Measurements from ENCODE around the gene COL18A1.
"Not testable (repeated sequence)": the region's sequence is repeated elsewhere in the genome, so short reads cannot be mapped to it uniquely, and the experiment has no call there.

The COL18A1 gene

DNA sequence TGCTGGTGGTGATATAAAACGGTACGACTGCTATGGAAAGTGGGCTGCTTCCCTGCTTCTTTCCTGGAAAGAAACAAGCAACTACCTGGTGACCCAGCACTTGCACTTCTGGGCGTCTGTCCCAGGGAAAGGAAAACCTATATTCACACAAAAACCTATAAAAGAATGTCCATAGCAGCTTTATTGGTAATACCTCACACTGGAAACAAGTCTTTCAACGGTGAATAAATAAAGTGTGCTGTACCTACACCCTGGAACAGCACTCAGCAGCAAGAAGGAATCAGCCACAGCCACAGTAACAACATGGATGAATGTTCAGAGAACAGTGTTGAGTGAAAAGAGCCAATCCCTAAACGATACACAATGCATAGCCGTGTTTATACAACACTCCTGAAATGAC lies 117.4 kb downstream of the COL18A1 start:
- DNase-seq (ENCODE audit: low spot score): no peak

DNA sequence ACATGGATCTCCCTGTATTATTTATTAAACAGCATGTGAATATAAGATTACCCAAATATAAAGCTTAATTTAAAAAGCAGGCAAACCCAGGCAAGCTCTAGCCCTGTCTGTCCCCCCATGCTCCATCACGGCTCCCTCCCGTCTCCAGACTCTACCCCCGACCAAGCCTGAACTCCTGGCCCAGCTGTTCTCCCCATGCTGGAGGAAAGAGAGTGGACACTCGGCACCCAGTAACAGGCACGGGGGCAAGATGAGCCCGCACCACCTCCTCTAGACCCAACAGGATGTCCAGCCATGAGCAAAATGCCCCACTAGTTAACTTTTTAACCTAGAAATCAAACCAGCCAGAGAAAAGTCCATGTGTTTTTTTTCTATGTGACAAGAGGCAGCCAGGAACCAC lies 118.0 kb downstream of the COL18A1 start:
- DNase-seq (ENCODE audit: low spot score): no peak

DNA sequence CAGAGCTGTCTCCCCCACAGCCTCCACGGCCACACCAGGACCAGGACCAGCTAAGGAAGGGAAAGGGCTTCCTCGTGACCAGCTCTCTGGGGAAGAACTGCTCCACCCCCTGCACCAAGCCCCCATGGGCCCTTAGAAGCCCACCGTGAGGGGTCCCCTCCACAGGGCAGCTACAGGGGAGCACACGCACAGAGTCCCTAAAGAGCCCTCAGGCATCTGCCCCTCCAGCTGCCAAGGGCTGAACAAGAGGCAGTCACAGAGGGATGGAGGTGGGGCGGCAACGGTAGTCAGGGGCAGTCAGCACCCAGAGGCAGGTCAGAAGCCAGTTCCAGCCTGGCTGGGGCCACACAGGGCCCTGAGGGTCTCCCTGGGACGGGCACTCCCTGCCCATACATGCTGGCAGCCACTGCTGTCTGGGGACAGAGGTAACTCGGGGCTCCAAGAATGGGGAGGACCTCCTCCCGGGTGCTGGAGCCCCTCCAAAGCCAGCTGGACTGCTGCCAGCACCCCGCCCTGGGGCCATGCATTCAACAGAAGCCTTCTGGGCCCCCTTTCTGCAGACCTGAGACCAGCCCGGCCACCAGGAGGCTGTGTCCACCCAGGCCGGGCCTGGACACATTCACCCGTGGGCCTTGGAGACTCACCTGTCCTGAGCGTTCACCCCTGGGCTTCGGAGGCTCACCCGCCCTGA lies 118.6 kb downstream of the COL18A1 start:
- DNase-seq (ENCODE audit: low spot score): no peak

DNA sequence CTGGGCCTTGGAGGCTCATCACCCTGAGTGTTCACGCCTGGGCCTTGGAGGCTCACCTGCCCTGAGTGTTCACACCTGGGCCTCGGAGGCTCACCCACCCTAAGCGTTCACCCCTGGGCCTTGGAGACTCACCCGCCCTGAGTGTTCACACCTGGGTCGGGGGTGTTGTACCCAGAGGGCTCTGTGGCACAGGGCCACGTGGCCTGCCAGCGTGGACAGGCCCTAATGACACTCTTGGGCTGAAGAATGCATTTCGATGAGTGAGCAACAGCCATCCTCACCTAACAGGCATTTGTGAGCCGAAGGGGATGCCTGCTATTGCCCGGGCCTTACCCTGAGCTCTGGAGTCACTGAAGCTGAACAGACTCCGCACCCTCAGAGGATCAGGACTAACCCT lies 119.8 kb downstream of the COL18A1 start:
- DNase-seq (ENCODE audit: low spot score): no peak

DNA sequence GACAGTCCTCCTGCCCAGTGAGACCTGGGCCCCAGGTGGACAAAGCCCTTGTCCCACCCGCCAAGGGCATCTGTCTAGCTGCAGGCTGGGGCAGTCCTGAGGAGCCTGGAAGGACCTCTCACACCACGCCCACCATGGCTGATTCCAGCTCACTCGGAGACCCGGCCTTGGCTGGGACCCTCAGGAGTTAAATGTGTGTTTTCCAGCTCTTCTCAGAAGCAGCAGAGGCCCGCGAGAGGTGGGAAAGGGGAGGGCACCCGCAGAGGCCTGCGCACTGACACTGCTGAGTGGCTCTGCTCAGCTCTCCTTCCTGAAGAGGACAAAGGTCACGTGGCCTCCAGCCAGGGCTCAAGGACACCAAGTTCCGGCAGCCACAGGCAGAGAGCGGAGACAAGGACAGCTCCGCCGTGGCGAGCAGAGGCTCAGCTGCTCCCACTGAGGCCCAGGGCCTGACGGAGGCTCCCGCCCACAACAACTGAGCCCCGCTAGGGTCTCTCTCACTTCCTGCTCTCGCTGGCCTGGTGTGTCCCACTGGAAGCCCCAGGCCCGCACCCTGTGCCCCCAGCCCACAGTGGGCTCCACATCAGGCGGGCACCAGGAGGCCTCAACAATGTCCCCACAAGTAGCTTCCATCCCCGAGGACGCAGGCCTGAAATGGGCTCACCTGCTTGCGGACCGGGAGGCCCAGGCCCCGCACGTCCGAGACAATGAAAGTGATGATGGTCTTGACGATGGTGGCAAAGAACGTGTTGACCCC lies 120.4 kb downstream of the COL18A1 start:
- no peak for DNase-seq (ENCODE audit: low spot score)

DNA sequence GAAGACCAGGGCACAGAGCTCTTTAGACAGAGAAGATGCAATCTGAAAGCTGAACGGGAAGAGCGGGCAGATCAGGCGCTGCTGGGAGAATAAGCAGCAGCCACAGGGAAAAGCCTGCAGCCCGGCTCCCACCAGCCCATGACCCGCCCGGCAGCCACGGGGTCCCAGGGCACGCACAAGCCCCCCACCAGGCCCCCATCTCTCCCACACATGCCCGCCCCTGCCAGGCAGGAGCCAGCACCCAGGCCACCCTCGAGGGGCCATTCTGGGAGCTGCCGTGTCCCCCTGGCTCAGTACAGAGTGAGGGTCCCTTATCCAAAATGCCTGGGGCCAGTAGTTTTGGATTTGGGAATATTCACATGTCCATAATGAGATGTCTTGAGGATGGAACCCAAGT lies 120.9 kb downstream of the COL18A1 start:
- no peak for DNase-seq (ENCODE audit: low spot score)

DNA sequence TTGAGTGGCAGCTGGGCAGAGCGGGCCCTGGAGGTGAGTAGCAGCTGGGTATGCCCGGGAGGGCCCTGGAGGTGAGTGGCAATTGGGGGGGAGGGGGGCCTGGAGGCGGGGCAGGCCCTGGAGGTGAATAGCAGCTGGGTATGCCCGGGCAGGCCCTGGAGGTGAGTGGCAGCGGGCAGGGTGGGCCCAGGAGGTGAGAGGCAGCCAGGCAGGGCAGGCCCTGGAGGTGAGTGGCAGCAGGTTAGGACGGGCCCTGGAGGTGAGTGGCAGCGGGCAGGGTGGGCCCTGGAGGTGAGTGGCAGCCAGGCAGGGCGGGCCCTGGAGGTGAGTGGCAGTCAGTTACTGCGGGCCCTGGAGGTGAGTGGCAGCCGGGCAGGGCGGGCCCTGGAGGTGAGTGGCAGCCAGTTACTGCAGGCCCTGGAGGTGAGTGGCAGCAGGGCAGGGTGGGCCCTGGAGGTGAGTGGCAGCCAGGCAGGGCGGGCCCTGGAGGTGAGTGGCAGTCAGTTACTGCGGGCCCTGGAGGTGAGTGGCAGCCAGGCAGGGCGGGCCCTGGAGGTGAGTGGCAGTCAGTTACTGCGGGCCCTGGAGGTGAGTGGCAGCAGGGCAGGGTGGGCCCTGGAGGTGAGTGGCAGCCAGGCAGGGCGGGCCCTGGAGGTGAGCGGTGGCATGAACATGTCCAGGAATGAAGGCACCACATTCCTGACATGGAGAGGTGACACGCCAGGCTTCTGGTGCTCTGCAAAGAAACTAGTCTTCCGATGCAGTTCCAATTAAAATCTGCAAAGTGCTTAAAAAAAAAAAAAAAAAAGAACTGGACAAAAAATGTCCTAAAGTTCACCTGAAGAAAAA lies 122.4 kb downstream of the COL18A1 start:
- DNase-seq (ENCODE audit: low spot score): not testable (repeated sequence)

DNA sequence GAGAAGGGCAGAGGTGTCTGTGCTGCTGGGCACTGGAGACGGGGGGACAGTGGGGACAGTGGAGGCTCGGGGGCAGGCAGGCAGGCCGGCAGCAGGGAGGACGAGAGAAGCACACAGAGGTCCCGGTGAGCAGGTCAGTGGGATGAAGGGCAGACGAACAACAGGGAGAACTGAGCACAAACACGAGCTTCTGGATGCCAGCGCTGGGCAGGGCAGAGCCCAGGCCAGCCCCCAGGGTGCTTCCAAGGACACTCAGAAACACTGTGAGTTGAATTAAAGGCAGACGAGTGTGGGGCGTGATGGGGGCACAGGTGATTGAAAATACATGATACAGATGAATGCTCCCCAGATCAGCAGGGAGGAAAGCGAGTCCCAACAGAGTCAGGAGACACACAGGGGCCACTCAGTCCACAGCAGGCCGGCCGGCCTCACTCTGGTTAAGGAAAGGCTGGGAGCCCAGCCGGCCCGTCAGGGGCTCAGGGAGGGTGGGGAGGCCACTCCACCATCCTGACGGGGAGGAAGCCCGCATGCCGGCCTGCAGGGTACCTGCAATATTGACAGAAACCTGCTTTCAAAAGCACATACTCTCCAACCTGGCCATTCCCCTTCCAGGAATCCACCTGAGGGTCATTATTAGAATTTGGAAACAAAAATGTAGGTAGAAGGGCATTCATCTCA lies 123.2 kb downstream of the COL18A1 start:
- no peak for DNase-seq (ENCODE audit: low spot score)

DNA sequence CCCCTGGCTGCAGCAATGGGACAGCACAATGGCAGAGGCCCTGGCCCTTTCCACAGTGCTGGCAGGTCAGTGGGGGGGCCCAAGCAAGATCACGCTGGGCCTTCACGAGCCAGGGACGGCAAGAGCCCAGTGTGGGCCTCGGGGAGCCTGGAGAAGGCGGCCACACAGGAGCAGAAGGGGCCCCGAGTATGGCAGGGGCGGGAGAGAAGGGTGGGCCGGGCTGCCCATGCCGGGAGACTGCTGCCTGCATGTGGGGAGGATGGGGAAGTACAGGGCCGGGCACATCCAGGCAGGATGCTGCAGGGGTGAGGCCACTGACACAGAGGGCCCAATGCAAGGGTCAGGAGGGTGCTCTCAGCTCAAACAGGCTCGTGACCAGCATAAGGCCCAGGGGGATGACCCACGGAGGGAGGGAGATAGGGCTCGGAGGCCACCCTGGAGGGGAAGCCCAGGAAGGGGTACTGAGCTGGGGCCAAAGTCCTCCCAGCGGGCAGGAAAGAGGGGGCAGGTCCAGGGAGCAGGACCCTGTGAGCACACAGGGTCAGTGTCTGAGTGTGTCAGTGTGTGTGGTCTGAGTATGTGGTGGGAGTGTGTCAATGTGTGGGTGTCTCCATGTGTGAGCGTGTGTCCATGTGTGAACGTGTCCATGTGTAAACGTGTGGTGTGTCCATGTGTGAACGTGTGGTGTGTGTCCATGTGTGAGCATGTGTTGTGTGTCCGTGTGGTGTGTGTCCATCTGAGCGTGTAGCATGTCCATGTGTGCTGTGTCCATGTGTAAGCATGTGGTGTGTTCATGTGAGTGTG lies 124.2 kb downstream of the COL18A1 start:
- no peak for DNase-seq (ENCODE audit: low spot score)

DNA sequence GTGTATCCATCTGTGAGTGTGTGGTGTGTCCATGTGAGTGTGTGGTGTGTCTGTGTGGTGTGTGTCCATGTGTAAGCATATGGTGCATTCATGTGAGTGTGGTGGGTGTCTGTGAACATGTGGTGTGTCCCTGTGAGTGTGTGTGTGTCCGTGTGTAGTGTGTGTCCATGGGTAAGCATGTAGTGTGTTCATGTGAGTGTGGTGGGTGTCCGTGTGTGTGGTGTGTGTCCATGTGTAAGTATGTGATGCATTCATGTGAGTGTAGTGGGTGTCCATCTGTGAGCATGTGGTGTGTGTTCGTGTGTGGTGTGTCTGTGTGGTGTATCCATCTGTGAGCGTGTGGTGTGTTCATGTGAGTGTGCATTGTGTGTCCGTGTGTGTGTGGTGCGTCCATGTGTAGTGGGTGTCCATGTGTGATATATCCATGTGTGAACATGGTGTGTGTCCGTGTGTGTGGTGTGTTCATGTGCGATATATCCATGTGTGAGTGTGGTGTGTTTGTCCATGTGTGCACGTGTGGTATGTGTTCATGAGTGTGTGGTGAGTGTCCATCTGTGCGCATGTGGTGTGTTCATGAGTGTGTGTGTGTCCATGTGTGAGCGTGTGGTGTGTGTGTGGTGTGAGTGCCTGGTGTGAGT lies 124.9 kb downstream of the COL18A1 start:
- no peak for DNase-seq (ENCODE audit: low spot score)

DNA sequence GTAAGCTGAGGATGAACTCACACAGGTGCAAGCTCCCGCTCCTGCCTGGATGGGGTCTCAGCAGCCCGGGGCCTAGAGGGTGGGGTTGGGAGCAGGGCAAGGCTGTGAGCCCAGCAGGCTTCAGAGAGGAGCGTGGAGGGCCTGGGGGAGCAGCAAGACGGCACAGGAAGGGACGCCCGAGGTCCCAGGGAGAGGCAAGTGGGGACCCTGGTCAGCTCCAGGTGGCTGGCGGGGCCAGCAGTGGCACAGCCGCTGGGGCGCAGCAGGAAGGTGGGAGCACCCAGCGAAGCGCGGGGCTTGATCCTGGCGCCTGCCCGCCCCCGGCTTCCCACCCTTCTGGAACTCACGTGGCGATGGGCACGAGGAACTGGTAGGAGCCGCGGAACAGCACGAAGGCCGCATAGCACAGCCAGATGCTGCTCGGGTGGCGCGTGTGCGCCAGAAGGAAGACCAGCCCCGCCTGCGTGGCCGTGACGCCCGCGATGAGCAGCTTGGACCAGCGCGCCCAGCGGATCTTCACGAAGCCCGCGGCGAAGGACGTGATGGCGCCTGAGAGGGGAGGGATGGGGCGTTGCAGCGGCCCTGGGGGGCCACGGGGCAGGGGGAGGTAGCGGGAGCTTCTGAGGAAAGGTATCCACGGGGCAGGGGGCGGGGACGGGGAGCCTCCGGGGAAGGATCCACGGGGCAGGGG lies 125.6 kb downstream of the COL18A1 start:
- no peak for DNase-seq (ENCODE audit: low spot score)

DNA sequence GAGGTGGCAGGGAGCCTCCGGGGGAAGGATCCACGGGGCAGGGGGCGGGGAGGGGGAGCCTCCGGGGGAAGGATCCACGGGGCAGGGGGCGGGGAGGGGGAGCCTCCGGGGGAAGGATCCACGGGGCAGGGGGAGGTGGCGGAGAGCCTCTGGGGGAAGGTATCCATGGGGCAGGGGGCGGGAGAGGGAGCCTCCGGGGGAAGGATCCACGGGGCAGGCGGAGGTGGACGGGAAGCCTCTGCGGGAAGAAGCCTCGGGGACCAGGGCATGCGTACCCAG lies 126.1 kb downstream of the COL18A1 start:
- DNase-seq (ENCODE audit: low spot score): not testable (repeated sequence)

DNA sequence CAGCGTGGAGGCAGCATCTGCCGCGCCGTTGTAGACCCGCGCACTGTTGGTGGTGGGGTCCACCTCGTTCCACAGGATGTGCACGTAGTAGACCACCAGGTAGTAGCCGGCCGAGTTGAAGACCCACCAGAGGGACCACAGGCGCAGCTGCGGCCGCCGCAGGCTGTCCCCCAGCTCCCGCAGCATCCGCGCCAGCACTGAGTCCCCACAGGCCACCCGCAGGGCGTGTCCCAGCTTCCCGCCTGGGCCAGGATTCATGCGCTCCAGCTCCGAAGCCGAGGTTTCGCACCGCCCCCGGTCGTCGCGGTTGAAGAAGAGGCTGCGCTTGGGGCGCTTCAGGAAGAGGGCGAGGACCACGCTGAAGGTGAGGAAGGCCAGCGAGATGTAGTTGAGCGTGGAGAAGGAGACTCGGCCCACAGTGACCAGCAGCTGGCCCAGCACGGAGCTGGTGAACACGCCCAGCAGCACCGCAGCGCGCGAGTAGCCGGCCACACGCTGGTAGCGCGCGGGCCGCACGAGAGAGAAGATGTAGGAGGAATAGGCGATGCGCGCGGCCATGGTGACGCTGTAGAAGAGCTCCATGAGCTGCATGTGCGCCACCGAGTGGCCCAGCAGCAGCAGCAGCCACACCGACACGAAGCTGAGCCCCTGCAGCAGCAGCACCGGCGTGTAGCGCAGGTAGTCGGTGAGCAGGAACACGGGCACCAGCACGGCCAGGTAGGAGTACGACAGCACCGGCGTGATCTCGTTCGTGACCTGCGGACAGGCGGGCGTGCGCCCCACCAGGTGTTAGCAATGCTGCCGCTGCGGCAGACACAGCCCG lies 126.6 kb downstream of the COL18A1 start:
- no peak for DNase-seq (ENCODE audit: low spot score)

DNA sequence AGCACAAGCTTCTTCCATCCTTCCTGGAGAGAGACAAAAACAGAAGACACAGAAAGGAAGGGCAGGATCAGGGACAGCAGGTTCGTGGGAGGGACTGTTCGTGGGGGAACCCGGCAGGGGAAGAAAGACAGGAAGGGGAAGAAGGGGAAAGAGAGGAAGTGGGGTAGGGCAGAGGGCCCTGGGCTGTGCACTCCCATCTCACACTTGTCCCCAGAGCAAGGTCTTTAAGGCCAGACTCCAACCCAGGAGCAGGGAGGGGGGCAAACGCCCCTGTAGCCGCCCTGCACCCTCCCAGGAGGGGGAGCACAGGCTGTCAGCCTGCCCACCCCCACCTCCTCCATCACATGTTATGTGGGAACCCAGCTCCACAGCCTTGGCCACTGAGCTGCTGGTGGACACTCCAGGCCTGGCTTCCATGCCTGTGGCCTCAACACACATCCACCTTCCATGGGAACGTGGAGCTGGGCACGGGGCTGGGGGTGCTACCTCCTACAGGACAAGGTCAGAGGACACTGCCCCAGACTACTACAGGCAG lies 127.9 kb downstream of the COL18A1 start:
- DNase-seq (ENCODE audit: low spot score): no peak

DNA sequence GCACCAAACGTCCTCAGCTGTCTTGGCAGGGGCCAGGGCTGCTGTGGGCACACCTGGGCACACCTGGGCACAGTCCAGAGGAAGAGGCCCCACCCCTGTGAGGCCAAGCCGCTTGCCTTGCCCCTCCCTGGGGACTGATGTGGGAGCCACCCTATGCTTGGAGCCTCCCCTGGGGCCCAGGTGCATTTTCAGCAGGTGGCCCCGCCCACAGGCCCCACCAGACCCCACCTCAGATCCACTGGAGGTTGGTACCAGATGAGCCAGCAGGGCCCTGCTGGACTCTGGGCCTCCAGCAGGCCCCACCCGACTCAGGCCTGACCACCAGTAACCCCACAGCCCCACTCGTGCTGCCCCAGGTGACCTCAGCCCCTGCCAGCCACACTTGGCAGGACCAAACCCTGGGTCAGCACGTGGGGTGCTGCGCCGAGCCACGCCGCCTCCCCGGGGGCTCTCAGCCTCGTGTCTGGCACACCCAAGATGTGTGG lies 128.4 kb downstream of the COL18A1 start:
- no peak for DNase-seq (ENCODE audit: low spot score)

DNA sequence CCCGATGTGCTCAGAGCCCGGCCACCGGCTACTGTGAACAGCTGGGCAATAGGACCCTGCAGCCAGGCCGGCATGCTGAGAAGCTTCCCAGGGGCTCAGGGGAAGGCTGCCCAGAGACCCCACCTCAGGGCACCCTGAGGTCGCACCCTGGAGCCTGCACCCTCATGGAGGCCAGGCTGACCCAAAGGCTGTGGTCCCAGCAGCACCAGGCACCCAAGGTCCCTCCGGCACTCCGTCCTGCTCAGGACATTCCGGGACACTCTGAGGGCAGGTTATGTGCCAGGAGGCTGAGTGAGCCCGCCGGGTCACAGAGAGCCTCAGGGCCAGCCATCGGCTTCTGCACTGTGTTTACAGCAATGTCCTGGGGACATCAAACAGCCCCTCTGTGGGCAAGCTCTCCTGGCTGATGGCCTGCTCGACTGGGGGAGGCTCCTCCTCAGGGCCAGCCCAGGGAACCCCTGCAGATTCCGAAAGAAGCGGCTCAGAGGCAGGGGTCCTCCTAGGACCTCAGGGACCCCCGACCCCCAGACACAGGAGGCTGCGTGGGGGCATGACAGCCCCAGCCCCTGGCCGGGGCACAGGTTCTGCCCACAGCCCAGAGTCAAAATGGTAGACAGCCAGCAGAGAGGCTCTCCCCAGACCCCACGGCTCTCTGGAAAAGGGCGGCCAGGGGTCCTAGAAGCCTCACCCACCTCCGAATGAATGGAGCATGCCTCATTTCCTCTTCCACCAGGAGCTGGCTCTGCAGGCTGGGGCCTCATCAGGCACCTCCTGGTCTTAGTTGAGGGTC lies 129.1 kb downstream of the COL18A1 start:
- no peak for DNase-seq (ENCODE audit: low spot score)

DNA sequence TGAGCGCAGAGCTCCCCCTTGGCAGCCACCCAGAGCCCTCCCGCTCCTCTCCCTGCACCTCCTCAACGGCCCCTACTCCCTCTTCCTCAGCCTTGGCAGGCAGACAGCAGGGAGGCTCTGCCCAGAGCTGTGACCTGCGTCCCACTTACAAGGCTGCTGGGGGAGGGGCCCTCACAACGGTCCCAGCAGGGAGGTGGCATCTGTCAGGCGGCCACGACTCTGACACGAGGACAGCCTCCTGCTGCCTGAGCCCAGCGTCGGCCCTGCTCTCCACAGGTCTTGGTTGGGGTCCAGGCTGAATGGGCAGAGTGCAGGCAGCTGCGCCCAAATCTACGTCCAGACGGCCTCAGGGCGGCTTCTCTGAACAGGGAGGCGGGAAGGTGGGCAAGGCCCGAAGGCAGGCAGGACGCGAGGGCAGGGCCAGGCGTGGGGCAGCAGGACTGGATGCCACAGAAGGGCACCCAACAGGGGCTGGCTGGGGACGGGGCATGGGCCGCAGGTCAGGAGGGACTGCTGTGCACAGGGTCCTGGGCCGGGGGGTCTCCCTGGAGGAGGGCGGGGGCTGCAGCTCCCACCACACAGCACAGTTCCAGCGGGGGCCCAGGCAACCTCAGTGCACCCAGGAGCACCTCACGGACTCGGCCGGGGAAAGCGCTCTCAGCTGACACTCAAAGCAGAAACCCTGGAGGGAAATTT lies 129.8 kb downstream of the COL18A1 start:
- no peak for DNase-seq (ENCODE audit: low spot score)

Data from hematopoietic multipotent progenitor cell treated with erythropoietin and hydrocortisone succinate and interleukin-3 and kit ligand, for 17 days (in vitro differentiated cells).